GM13977 (cell line): ENCODE measurements around the gene NPR3.

Source experiments
- DNase-seq: peaks from one replicate; pipeline ENCODE4 v3.0.0; 2012; ENCODE audit warnings: low spot score
- CTCF ChIP-seq: IDR thresholded peaks from 2 replicates; pipeline ENCODE4 v1.5.1; 2012; ENCODE audit warnings: mild to moderate bottlenecking, control low read depth; ENCODE audit not compliant: insufficient read depth; ENCODE audit errors: extremely low read depth, missing control alignments
- in situ Hi-C: fragments of 300-500 bp; cut with MboI; formaldehyde crosslinking; loops from one replicate; pipeline ENCODE4 v1.12.0; 2022; ENCODE audit warnings: low sequenced_read_pairs, low pct_unique_long_range_greater_than_20kb, mixed read lengths, inconsistent platforms; ENCODE audit not compliant: unreplicated experiment

NPR3 gene

GRCh38 chr5:32805971-32806638 lies 95.0 kb downstream of the NPR3 start:
- DNase-seq: no peak
- in situ Hi-C loops: no loop called here

GRCh38 chr5:32808783-32809182 lies 97.7 kb downstream of the NPR3 start:
- DNase-seq: no peak
- in situ Hi-C loops: no loop called here
- TF ChIP-seq CTCF: no peak

More at GRCh38 chr5:32805971-32806638, 95.0 kb downstream of the NPR3 start:
- TF ChIP-seq CTCF: no peak

- no peak for TF ChIP-seq CTCF
- DNase-seq: no peak
- in situ Hi-C loops: no loop called here
Observed at GRCh38 chr5:32810804-32811203, 99.7 kb downstream of the NPR3 start.

- no peak for DNase-seq
- in situ Hi-C loops: no loop called here
- TF ChIP-seq CTCF: no peak
Observed at GRCh38 chr5:32812399-32812798, 101.3 kb downstream of the NPR3 start.

- in situ Hi-C loops: no loop called here
Observed at GRCh38 chr5:32814141-32814540, 103.0 kb downstream of the NPR3 start.

GRCh38 chr5:32814620-32815019 lies 103.5 kb downstream of the NPR3 start:
- TF ChIP-seq CTCF: no peak
- no peak for DNase-seq
- in situ Hi-C loops: no loop called here

More at GRCh38 chr5:32814141-32814540, 103.0 kb downstream of the NPR3 start:
- DNase-seq: no peak
- TF ChIP-seq CTCF: no peak

- in situ Hi-C loops: no loop called here
- no peak for TF ChIP-seq CTCF
- no peak for DNase-seq
Observed at GRCh38 chr5:32827981-32828380, 116.9 kb downstream of the NPR3 start.
